H9 (cell line): ENCODE results near the gene STRIP1. TPM values are rescaled to one million over a fixed set of nuclear protein-coding genes. Genes with fewer than 3 reads are reported as not detected.
A peak's percentile ranks its signal among the peaks of the same experiment; 100 is the strongest.

Experiments used
- DNase-seq: peaks from one replicate; pipeline ENCODE4 v3.0.0-alpha.2; 2017
- H2AFZ ChIP-seq: one replicate; pipeline ENCODE4 v1.6.1; 2013; ENCODE audit warnings: mild to moderate bottlenecking, low read length, control low read depth, moderate library complexity
- H2AK5ac ChIP-seq: 2 replicates; pipeline ENCODE4 v1.6.1; 2013; ENCODE audit warnings: low read length, control low read depth, mixed read lengths; ENCODE audit not compliant: insufficient read length
- H2BK120ac ChIP-seq: one replicate; pipeline ENCODE4 v1.6.1; 2013; ENCODE audit warnings: low read depth, mild to moderate bottlenecking, low read length, control low read depth, inconsistent platforms; ENCODE audit not compliant: poor library complexity, severe bottlenecking
- H2BK12ac ChIP-seq: 2 replicates; pipeline ENCODE4 v1.6.1; 2013; ENCODE audit warnings: low read length, control low read depth, mixed read lengths, low read depth; ENCODE audit not compliant: insufficient read length
- H2BK15ac ChIP-seq: 2 replicates; pipeline ENCODE4 v1.6.1; 2013; ENCODE audit warnings: low read depth, low read length, control low read depth
- H2BK20ac ChIP-seq: one replicate; pipeline ENCODE4 v1.6.1; 2013; ENCODE audit warnings: low read depth, mild to moderate bottlenecking, low read length, control low read depth, inconsistent platforms; ENCODE audit not compliant: poor library complexity, severe bottlenecking
- H2BK5ac ChIP-seq: 2 replicates; pipeline ENCODE4 v1.6.1; 2013; ENCODE audit warnings: low read length, control low read depth, mixed read lengths; ENCODE audit not compliant: insufficient read length
- H3K14ac ChIP-seq: 2 replicates; pipeline ENCODE4 v1.6.1; 2013; ENCODE audit warnings: low read length, control low read depth; ENCODE audit not compliant: insufficient read depth
- H3K18ac ChIP-seq: 2 replicates; pipeline ENCODE4 v1.6.1; 2013; ENCODE audit warnings: low read depth, mild to moderate bottlenecking, mixed read lengths, low read length, control low read depth; ENCODE audit not compliant: insufficient read length
- H3K23ac ChIP-seq: 2 replicates; pipeline ENCODE4 v1.6.1; 2013; ENCODE audit warnings: low read length, control low read depth, mixed read lengths, low read depth; ENCODE audit not compliant: insufficient read length
- H3K23me2 ChIP-seq: 2 replicates; pipeline ENCODE4 v1.6.1; 2013; ENCODE audit warnings: low read depth, mild to moderate bottlenecking, mixed read lengths, low read length, control low read depth; ENCODE audit not compliant: insufficient read length, poor library complexity, severe bottlenecking
- H3K27ac ChIP-seq: 2 replicates; pipeline ENCODE4 v1.5.1; 2013; ENCODE audit warnings: low read length, control low read depth, mixed read lengths, low read depth; ENCODE audit not compliant: insufficient read length
- H3K27me3 ChIP-seq: 2 replicates; pipeline ENCODE4 v1.6.1; 2013; ENCODE audit warnings: low read length, control low read depth, inconsistent platforms; ENCODE audit not compliant: insufficient read depth
- H3K4ac ChIP-seq: 2 replicates; pipeline ENCODE4 v1.6.1; 2013; ENCODE audit warnings: low read depth, mild to moderate bottlenecking, control low read depth, inconsistent platforms, low read length, moderate library complexity
- H3K4me1 ChIP-seq: 2 replicates; pipeline ENCODE4 v1.6.1; 2013; ENCODE audit warnings: low read length, control low read depth, inconsistent platforms; ENCODE audit not compliant: insufficient read depth
- H3K4me2 ChIP-seq: 2 replicates; pipeline ENCODE4 v1.6.1; 2013; ENCODE audit warnings: low read length, control low read depth, mixed read lengths; ENCODE audit not compliant: insufficient read length, insufficient read depth
- H3K56ac ChIP-seq: 2 replicates; pipeline ENCODE4 v1.6.1; 2013; ENCODE audit warnings: low read depth, mild to moderate bottlenecking, mixed read lengths, low read length, control low read depth; ENCODE audit not compliant: insufficient read length
- H3K79me1 ChIP-seq: 2 replicates; pipeline ENCODE4 v1.6.1; 2013; ENCODE audit warnings: low read depth, mild to moderate bottlenecking, moderate library complexity, low read length, control low read depth, inconsistent platforms; ENCODE audit not compliant: insufficient read depth, poor library complexity, severe bottlenecking
- H3K79me2 ChIP-seq: 2 replicates; pipeline ENCODE4 v1.6.1; 2013; ENCODE audit warnings: low read length, control low read depth, inconsistent platforms; ENCODE audit not compliant: insufficient read depth
- H3K9ac ChIP-seq: 2 replicates; pipeline ENCODE4 v1.6.1; 2013; ENCODE audit warnings: low read length, control low read depth, mixed read lengths; ENCODE audit not compliant: insufficient read length; ENCODE audit errors: extremely low read depth
- H3K9me3 ChIP-seq: one replicate; pipeline ENCODE4 v1.6.1; 2013; ENCODE audit warnings: low read depth, low read length, inconsistent platforms; ENCODE audit not compliant: control insufficient read depth
- H3T11ph ChIP-seq: one replicate; pipeline ENCODE4 v1.6.1; 2013; ENCODE audit warnings: mild to moderate bottlenecking, low read length, control low read depth, inconsistent platforms
- H4K20me1 ChIP-seq: one replicate; pipeline ENCODE4 v1.6.1; 2013; ENCODE audit not compliant: control insufficient read depth, insufficient read length, insufficient read depth
- H4K5ac ChIP-seq: 2 replicates; pipeline ENCODE4 v1.6.1; 2013; ENCODE audit warnings: low read depth, mild to moderate bottlenecking, mixed read lengths, low read length, control low read depth; ENCODE audit not compliant: insufficient read length
- H4K8ac ChIP-seq: replicated peaks from 2 replicates; pipeline ENCODE4 v1.6.1; 2013; ENCODE audit warnings: low read length, control low read depth, mixed read lengths, low read depth; ENCODE audit not compliant: insufficient read length
- H4K91ac ChIP-seq: 2 replicates; pipeline ENCODE4 v1.6.1; 2013; ENCODE audit warnings: low read depth, mild to moderate bottlenecking, moderate library complexity, mixed read lengths, low read length, control low read depth; ENCODE audit not compliant: insufficient read length
- H3K27ac Mint-ChIP-seq, 3 experiments: 2 replicates in 2 of 3; 3 replicates in 1 of 3; pipeline ENCODE4 v1.8.0; 2020 to 2021; ENCODE audit warnings: mixed read lengths in 3 of 3, mild to moderate bottlenecking in 1 of 3, moderate library complexity in 1 of 3
- H3K27me3 Mint-ChIP-seq: 2 replicates; pipeline ENCODE4 v1.8.0; 2021; ENCODE audit warnings: low read depth, mild to moderate bottlenecking, moderate library complexity, mixed read lengths
- H3K36me3 Mint-ChIP-seq, 3 experiments: 2 replicates in 2 of 3; 3 replicates in 1 of 3; pipeline ENCODE4 v1.8.0; 2020 to 2021; ENCODE audit warnings: low read depth in 3 of 3, mixed read lengths in 3 of 3; ENCODE audit not compliant: insufficient read depth in 1 of 3
- H3K4me1 Mint-ChIP-seq, 2 experiments: 2 replicates each; pipeline ENCODE4 v1.8.0; 2020; ENCODE audit warnings: mixed read lengths in 2 of 2
- H3K4me3 Mint-ChIP-seq, 2 experiments: 2 replicates in 1 of 2; 3 replicates in 1 of 2; pipeline ENCODE4 v1.8.0; 2020 to 2021; ENCODE audit warnings: mild to moderate bottlenecking in 2 of 2, mixed read lengths in 2 of 2, moderate library complexity in 1 of 2
- H3K9me3 Mint-ChIP-seq, 2 experiments: 2 replicates in 1 of 2; 3 replicates in 1 of 2; pipeline ENCODE4 v1.8.0; 2020; ENCODE audit warnings: mild to moderate bottlenecking in 2 of 2, mixed read lengths in 2 of 2, moderate library complexity in 1 of 2
- WGBS: extraction: QIAGEN DNeasy Blood & Tissue Kit; methylation state at CpG from one replicate; pipeline ENCODE4 v1.1.7; 2013; ENCODE audit warnings: missing lambda C conversion rate, low lambda C conversion rate, mixed read lengths; ENCODE audit not compliant: insufficient read length; ENCODE audit errors: extremely low coverage; 5-methylcytosine and 5-hydroxymethylcytosine counted together
- total RNA-seq: library from RNA; stranded (reverse); gene quantifications from 2 replicates; pipeline ENCODE4 v1.2.1, GENCODE V29; 2021
- TF ChIP-seq, protein P1 (sequence below): fragments of 200-600 bp; sonication (generic); conservative IDR thresholded peaks from 3 replicates; pipeline ENCODE4 v1.8.0; 2021; ENCODE audit warnings: antibody characterized with exemption, mild to moderate bottlenecking

STRIP1 gene
- total RNA-seq, 1 experiment from 2014 or later: 43.6 TPM

DNA sequence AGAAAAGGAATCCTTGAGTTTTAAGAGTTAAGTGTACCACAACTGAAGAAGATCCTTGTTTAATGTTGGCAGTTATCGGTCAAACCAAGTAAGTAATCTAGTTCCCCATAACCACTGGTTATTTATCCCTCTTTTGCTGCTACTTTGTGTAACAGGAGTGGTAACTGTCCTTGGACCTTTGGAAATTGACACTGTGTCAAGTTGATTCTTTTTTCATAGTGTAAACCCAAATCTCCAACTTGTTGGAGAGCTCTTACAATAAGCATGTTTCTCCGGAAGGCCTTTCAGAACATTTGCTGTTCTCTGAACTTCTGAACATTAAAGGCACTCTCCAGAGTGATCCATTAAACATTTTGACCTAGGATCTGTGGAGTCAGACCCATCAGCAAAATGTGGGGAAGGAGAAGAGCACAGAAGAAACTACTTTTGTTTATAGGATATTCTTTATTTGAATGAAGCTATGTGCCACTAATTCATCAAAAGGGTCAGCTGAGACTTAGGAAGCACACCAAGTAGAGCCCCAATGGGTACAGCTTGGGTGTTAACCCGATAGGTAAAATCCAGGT is 46.0 kb upstream of the STRIP1 start:
- Mint-ChIP-seq H3K36me3 (peaks cover 3 to 13% (median 7%) of the 10 kb centered on the region in 3 experiments; a peak in 5 of 7 replicates), H3K27ac (0 out of 7 replicates have a peak overlapping the region, but pooled peaks of 1 of the 3 experiments have one; percentile 24), H3K4me1 (peaks cover 29 to 39% of the 10 kb centered on the region in 2 experiments), H3K27me3 (no peaks in the 10 kb centered on the region), H3K9me3 (no peaks in the 10 kb centered on the region), H3K4me3 (no peak overlapping the region)
- Histone ChIP-seq H3K56ac (no peak overlapping the region), H3K14ac (no peak overlapping the region), H3K79me1 (peaks cover 4% of the 10 kb centered on the region), H2BK15ac (no peak overlapping the region), H4K5ac (no peak overlapping the region), H3K27ac (no peak overlapping the region), H2AFZ (no peak overlapping the region), H4K20me1 (no peaks in the 10 kb centered on the region), H2BK20ac (no peak overlapping the region), H4K8ac (no peak overlapping the region), H3K27me3 (no peaks in the 10 kb centered on the region), H4K91ac (no peak overlapping the region), H3K23me2 (peaks cover 5% of the 10 kb centered on the region), H3K23ac (no peak overlapping the region), H3T11ph (no peak overlapping the region), H3K18ac (no peak overlapping the region), H2BK5ac (no peak overlapping the region), H2BK12ac (no peak overlapping the region), H3K4me1 (peaks cover 5% of the 10 kb centered on the region; the same call in 1 of the 2 replicates), H2AK5ac (no peak overlapping the region), H3K4ac (no peak overlapping the region), H3K9me3 (no peaks in the 10 kb centered on the region), H3K4me2 (no peak overlapping the region), H3K9ac (no peak overlapping the region), H2BK120ac (no peak overlapping the region), H3K79me2 (peaks cover 14% of the 10 kb centered on the region; the same call in 1 of the 2 replicates)
- DNase-seq: no peak
- TF ChIP-seq, protein P1, sequence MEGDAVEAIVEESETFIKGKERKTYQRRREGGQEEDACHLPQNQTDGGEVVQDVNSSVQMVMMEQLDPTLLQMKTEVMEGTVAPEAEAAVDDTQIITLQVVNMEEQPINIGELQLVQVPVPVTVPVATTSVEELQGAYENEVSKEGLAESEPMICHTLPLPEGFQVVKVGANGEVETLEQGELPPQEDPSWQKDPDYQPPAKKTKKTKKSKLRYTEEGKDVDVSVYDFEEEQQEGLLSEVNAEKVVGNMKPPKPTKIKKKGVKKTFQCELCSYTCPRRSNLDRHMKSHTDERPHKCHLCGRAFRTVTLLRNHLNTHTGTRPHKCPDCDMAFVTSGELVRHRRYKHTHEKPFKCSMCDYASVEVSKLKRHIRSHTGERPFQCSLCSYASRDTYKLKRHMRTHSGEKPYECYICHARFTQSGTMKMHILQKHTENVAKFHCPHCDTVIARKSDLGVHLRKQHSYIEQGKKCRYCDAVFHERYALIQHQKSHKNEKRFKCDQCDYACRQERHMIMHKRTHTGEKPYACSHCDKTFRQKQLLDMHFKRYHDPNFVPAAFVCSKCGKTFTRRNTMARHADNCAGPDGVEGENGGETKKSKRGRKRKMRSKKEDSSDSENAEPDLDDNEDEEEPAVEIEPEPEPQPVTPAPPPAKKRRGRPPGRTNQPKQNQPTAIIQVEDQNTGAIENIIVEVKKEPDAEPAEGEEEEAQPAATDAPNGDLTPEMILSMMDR: no peak
- no CpG with 5 or more reads among the region's 3 CpGs for WGBS
